Kidney (tissue), 22 donors: ENCODE results near the gene RPAP3. TPM values are rescaled to one million over a fixed set of nuclear protein-coding genes. Genes with fewer than 3 reads are reported as not detected.

Experiments
- DNase-seq, 5 donors: peaks; one replicate each; pipeline ENCODE4 v3.0.0-alpha.2; 2013 to 2020
- FAIRE-seq: peaks from 2 replicates; lab custom pipeline; 2012; peaks lifted over from hg19 to GRCh38; lab: Jason Lieb, UNC
- H3K27ac ChIP-seq, 2 donors: one replicate each; pipeline ENCODE4 v1.7.0; 2013; ENCODE audit warnings: low read depth in 2 of 2, low read length in 2 of 2, inconsistent platforms in 1 of 2
- H3K27me3 ChIP-seq: one replicate; pipeline ENCODE4 v1.7.1; 2013; ENCODE audit warnings: low read length, inconsistent platforms; ENCODE audit not compliant: control insufficient read depth, insufficient read depth
- H3K36me3 ChIP-seq, 3 donors: one replicate each; pipeline versions ENCODE4 v1.7.0 to v1.7.1; 2013; ENCODE audit warnings: low read length in 3 of 3, control low read depth in 1 of 3, inconsistent platforms in 1 of 3; ENCODE audit not compliant: insufficient read depth in 3 of 3, control insufficient read depth in 2 of 3
- H3K4me1 ChIP-seq, 3 donors: one replicate each; pipeline versions ENCODE4 v1.7.0 to v1.7.1; 2013; ENCODE audit warnings: low read length in 3 of 3, inconsistent platforms in 1 of 3, low read depth in 1 of 3; ENCODE audit not compliant: control insufficient read depth in 2 of 3, insufficient read depth in 2 of 3
- H3K4me3 ChIP-seq, 3 donors: one replicate each; pipeline versions ENCODE4 v1.7.0 to v1.8.1; 2013; ENCODE audit warnings: low read length in 3 of 3, control low read depth in 1 of 3, inconsistent platforms in 1 of 3
- H3K9ac ChIP-seq, 3 donors: one replicate each; pipeline versions ENCODE4 v1.7.0 to v1.7.1; 2013; ENCODE audit warnings: low read length in 3 of 3, control low read depth in 1 of 3, inconsistent platforms in 1 of 3
- H3K9me3 ChIP-seq, 3 donors: one replicate each; pipeline versions ENCODE4 v1.7.0 to v1.7.1; 2013; ENCODE audit warnings: low read length in 3 of 3, control low read depth in 1 of 3, inconsistent platforms in 1 of 3; ENCODE audit not compliant: control insufficient read depth in 2 of 3, insufficient read depth in 1 of 3
- intact Hi-C: fragments of 100-400 bp; cut with DNase I; formaldehyde crosslinking; loops from one replicate; pipeline ENCODE4 v1.11.1; 2022
- long read RNA-seq, 10 donors: library from polyadenylated mRNA in 1 of 10; unstranded in 1 of 10; transcript quantifications; one replicate each; pipeline ENCODE4 v2.0.0 and lab custom pipeline, GENCODE V29; 2021 to 2026
- polyA plus RNA-seq: library from polyadenylated mRNA; stranded (reverse); fragments of 350-450 nt; fragmentation: Illumina TruSeq; extraction: RNeasy Lipid Tissue Mini Kit (QIAGEN cat#74804); gene quantifications from one replicate; pipeline ENCODE4 v1.2.3, GENCODE V29; 2014; ENCODE audit warnings: low read depth, low replicate concordance; ENCODE audit not compliant: insufficient read depth
- total RNA-seq: library from RNA; stranded (reverse); fragmentation: NEBNext Ultra II Directional; extraction: Animal tissue kit (Norgen Biotek cat#: 25700); gene quantifications from one replicate; pipeline ENCODE4 v1.2.1, GENCODE V29; 2021
- TF ChIP-seq, protein P1 (sequence below): IDR thresholded peaks from 3 replicates; pipeline ENCODE4 v1.5.1; 2012; ENCODE audit warnings: mild to moderate bottlenecking, moderate library complexity, borderline replicate concordance; ENCODE audit not compliant: insufficient read depth; ENCODE audit errors: extremely low read depth
- donor health status: control.
- donor health status: control.
- donor health status: control.
- donor health status: control.
- donor health status: control.
- donor health status: DM: yes; HTN: yes; CAD: no.
- donor health status: Normal renal cell carcinoma (clear cell type).

RPAP3 gene, protein sequence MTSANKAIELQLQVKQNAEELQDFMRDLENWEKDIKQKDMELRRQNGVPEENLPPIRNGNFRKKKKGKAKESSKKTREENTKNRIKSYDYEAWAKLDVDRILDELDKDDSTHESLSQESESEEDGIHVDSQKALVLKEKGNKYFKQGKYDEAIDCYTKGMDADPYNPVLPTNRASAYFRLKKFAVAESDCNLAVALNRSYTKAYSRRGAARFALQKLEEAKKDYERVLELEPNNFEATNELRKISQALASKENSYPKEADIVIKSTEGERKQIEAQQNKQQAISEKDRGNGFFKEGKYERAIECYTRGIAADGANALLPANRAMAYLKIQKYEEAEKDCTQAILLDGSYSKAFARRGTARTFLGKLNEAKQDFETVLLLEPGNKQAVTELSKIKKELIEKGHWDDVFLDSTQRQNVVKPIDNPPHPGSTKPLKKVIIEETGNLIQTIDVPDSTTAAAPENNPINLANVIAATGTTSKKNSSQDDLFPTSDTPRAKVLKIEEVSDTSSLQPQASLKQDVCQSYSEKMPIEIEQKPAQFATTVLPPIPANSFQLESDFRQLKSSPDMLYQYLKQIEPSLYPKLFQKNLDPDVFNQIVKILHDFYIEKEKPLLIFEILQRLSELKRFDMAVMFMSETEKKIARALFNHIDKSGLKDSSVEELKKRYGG
- total RNA-seq (20.6 TPM), polyA plus RNA-seq (15.6 TPM)
- long read RNA-seq, donor 1, full-length matches to known transcripts: 3 of 3 reads
- long read RNA-seq, donor 1, partial matches to known transcripts: 0 of 3 reads
- long read RNA-seq, donor 1, other reads (novel, unspliced or antisense): 0 of 3 reads
- long read RNA-seq, donor 2, full-length matches to known transcripts: 10 of 10 reads
- long read RNA-seq, donor 2, partial matches to known transcripts: 0 of 10 reads
- long read RNA-seq, donor 2, other reads (novel, unspliced or antisense): 0 of 10 reads
- long read RNA-seq, donor 3, full-length matches to known transcripts: 11 of 11 reads
- long read RNA-seq, donor 3, partial matches to known transcripts: 0 of 11 reads
- long read RNA-seq, donor 3, other reads (novel, unspliced or antisense): 0 of 11 reads
- long read RNA-seq, donor 4, full-length matches to known transcripts: 7 of 7 reads
- long read RNA-seq, donor 4, partial matches to known transcripts: 0 of 7 reads
- long read RNA-seq, donor 4, other reads (novel, unspliced or antisense): 0 of 7 reads
- long read RNA-seq, donor 5: 0 reads
- long read RNA-seq, donor 6, full-length matches to known transcripts: 7 of 7 reads
- long read RNA-seq, donor 6, partial matches to known transcripts: 0 of 7 reads
- long read RNA-seq, donor 6, other reads (novel, unspliced or antisense): 0 of 7 reads
- long read RNA-seq, donor 7, full-length matches to known transcripts: 12 of 17 reads
- long read RNA-seq, donor 7, partial matches to known transcripts: 2 of 17 reads
- long read RNA-seq, donor 7, other reads (novel, unspliced or antisense): 3 of 17 reads
- long read RNA-seq, donor 8: 0 reads
- long read RNA-seq, donor 9, partial matches to known transcripts: 0 of 2 reads
- long read RNA-seq, donor 9, other reads (novel, unspliced or antisense): 0 of 2 reads
- long read RNA-seq, donor 10, full-length matches to known transcripts: 8 of 8 reads
- long read RNA-seq, donor 10, partial matches to known transcripts: 0 of 8 reads
- long read RNA-seq, donor 10, other reads (novel, unspliced or antisense): 0 of 8 reads

DNA sequence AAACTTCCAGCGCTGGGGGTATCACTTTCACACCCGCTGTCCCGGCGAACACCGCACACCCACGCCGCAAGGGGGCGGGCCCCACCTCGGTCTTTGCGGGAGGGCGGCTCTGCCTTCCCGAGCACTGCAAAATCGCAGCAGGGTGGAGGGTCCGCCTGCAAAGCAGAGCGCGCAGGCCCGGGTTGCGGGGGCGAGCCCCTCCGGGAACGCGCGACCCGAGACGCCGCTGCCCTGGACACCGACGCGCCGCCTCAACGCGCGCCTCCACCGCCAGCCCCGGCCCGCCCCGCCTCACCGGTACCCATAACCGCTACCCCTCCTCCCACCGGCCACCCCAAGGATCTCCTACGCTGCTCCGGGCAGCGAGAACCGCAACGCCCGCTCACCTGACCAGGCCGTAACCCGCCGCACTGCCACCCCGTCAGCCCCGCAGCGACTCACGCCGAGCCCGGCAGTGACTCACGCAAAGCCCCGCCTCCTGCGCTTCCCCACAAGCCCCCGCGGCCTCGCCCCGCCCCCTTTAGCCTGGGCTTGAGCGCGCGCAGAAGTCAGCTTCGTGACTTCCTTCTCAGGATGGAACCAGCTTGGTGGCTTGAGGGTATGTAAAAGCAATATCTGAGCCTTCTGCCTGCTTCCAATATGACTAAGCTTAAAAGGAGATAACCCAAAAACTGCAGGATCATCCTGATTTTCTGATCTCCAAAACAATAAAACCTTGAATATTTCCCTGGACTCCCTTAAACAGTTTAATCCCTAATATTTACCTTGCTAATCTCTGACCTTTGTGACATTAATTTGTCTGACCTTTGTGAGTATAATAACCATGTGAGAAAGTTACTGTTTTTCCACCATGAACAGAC lies at the start of gene RPAP3:
Gene RPAP3, minus strand, starts transcription at position 465 of the 860 bp plus-strand sequence. CDS start 3,190 bp downstream, outside the sequence.
- H3K27ac ChIP-seq: peak within 1 kb of the TSS; percentile 82 to 87
- no peak for FAIRE-seq
- no peaks in the 10 kb centered on the region for H3K27me3 ChIP-seq
- H3K4me1 ChIP-seq: no peaks in the 10 kb centered on the region
- TF ChIP-seq, protein P1, sequence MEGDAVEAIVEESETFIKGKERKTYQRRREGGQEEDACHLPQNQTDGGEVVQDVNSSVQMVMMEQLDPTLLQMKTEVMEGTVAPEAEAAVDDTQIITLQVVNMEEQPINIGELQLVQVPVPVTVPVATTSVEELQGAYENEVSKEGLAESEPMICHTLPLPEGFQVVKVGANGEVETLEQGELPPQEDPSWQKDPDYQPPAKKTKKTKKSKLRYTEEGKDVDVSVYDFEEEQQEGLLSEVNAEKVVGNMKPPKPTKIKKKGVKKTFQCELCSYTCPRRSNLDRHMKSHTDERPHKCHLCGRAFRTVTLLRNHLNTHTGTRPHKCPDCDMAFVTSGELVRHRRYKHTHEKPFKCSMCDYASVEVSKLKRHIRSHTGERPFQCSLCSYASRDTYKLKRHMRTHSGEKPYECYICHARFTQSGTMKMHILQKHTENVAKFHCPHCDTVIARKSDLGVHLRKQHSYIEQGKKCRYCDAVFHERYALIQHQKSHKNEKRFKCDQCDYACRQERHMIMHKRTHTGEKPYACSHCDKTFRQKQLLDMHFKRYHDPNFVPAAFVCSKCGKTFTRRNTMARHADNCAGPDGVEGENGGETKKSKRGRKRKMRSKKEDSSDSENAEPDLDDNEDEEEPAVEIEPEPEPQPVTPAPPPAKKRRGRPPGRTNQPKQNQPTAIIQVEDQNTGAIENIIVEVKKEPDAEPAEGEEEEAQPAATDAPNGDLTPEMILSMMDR: peak; percentile 44
- no peaks in the 10 kb centered on the region for H3K9me3 ChIP-seq
- H3K9ac ChIP-seq: peak within 1 kb of the TSS; percentile 42 to 92 (median 69)
- H3K4me3 ChIP-seq: peak within 1 kb of the TSS; percentile 78 to 94 (median 81)
- peak; percentile 96 to 99 (median 97) for DNase-seq
- no peaks in the 10 kb centered on the region for H3K36me3 ChIP-seq
- intact Hi-C loops: no loop called here

DNA sequence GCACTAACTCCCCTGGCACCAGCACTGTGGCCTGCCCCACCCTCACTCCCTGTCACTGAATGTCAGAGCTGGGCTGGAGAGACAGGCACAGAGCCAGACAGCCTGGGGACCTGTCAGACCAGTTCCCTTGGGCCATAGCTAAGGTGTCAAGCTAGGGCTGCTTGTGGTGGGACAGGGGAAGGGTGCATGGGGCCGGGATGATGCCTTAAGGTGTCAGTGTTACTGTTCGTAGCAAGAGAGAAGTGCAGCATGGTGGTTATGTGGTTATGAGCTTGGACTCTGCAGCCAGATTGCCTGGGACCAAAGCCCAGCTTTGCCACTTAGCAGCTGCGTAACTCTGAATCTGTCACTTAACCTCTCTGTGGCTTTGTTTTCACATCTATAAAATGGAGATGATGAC lies 49.1 kb upstream of the RPAP3 start:
- H3K9ac ChIP-seq: peak overlapping the region in 1 of 3 donors; percentile 48
- peak overlapping the region in 1 of 3 donors; percentile 73 for H3K4me3 ChIP-seq
- TF ChIP-seq, protein P1: no peak
- H3K36me3 ChIP-seq: peaks cover 0 to 32% (median 13%) of the 10 kb centered on the region in 3 donors
- no peak for FAIRE-seq
- intact Hi-C loops: no loop called here
- no peaks in the 10 kb centered on the region for H3K27me3 ChIP-seq
- H3K4me1 ChIP-seq: peaks cover 5 to 55% (median 41%) of the 10 kb centered on the region in 3 donors
- no peaks in the 10 kb centered on the region for H3K9me3 ChIP-seq
- DNase-seq: peak in 1 of 5 donors; percentile 80
- peak overlapping the region; percentile 80 to 81 for H3K27ac ChIP-seq
